ENCODE results near the gene RBMS3.
"Not testable (repeated sequence)": the region's sequence is repeated elsewhere in the genome, so short reads cannot be mapped to it uniquely, and the experiment has no call there.

RBMS3 gene

GRCh38 chr3:30035935-30036567, 755.2 kb downstream of the RBMS3 start:
- no peak for FAIRE-seq
- no peak for DNase-seq (ENCODE audit: insufficient read length, low spot score)

- FAIRE-seq (no peak), DNase-seq (ENCODE audit: insufficient read length, low spot score) (no peak)
These were observed 759.3 kb downstream of the RBMS3 start for GRCh38 chr3:30040126-30040525.

- FAIRE-seq; DNase-seq (ENCODE audit: insufficient read length, low spot score): not testable (repeated sequence)
These were observed 760.6 kb downstream of the RBMS3 start for GRCh38 chr3:30041481-30041880.

- FAIRE-seq (no peak), DNase-seq (ENCODE audit: insufficient read length, low spot score) (no peak)
These were observed 761.5 kb downstream of the RBMS3 start for GRCh38 chr3:30042274-30042859.

DNA sequence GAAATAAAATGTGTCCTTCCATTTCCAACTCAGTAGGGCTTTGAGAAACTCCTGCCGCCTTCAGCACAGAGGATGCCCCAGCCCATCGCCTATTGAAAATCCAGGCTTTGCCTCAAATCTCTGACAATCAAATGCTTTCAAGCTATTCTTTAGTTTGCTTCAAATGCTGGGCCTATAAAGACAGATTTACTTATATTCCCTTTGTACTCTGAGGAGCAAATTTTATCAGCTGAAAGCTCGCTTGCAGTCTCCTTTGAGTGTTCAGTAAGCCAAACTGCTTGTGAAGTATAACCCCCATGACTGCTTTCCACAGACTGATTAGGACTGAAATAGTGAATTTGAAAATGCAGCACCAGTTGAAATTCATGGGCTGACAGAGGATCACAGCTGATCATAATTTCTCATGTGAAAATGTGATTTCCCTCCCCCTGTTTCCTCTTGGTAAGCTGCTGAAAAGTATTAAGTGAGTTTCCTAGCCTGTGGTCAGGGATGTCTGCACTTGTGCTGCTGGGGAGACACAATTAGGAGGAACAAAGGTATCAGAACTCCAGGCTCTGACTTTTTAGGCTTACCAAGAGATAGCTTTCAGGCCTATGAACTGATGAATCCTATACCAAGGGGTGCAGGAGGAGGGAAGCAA, 762.2 kb downstream of the RBMS3 start:
- DNase-seq (ENCODE audit: insufficient read length, low spot score) (no peak), FAIRE-seq (no peak)

GRCh38 chr3:30044515-30044914, 763.6 kb downstream of the RBMS3 start:
- DNase-seq (ENCODE audit: insufficient read length, low spot score) (no peak), FAIRE-seq (no peak)

- no peak for FAIRE-seq
These were observed 767.6 kb downstream of the RBMS3 start for GRCh38 chr3:30048431-30048830.

GRCh38 chr3:30050116-30050515, 769.2 kb downstream of the RBMS3 start:
- not testable (repeated sequence) for FAIRE-seq

More at GRCh38 chr3:30048431-30048830, 767.6 kb downstream of the RBMS3 start:
- no peak for DNase-seq (ENCODE audit: insufficient read length, low spot score)

DNA sequence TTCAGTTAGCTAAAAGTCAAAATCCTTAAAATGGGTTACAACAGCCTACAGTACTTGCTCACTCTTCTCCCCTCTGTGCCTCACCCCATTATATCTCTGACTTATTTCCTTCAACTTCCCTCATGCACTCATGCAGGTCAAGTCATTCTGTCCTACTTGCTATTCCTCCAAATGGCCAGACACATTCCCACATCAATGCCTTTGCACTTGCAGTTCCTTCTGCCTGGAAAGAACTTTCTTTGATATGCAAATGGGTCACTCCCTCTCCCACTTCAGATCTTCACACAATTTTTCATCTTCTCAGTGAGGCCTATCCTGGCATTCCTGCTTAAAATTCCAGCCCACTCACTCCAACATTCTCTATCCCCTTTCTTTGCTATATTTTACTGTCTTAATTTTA, 778.4 kb downstream of the RBMS3 start:
- FAIRE-seq (no peak), DNase-seq (ENCODE audit: insufficient read length, low spot score) (no peak)

More at GRCh38 chr3:30050116-30050515, 769.2 kb downstream of the RBMS3 start:
- not testable (repeated sequence) for DNase-seq (ENCODE audit: insufficient read length, low spot score)

Data from GM19239 (cell line).